Neural progenitor cell (in vitro differentiated cells): ENCODE measurements around the gene OXLD1. TPM values are rescaled to one million over a fixed set of nuclear protein-coding genes. Genes with fewer than 3 reads are reported as not detected.

Source experiments
- DNase-seq: peaks from one replicate; pipeline ENCODE4 v3.0.0-alpha.2; 2016; ENCODE audit warnings: low spot score
- H2AFZ ChIP-seq: fragments of 200-600 bp; sonication (generic); replicated peaks from 2 replicates; pipeline ENCODE4 v1.6.1; 2016; ENCODE audit warnings: antibody characterized with exemption
- H3F3A ChIP-seq: fragments of 200-600 bp; sonication (generic); 2 replicates; pipeline ENCODE4 v1.6.1; 2016; ENCODE audit warnings: antibody characterized with exemption, low read depth
- H3K27ac ChIP-seq: fragments of 200-600 bp; sonication (generic); 2 replicates; pipeline ENCODE4 v1.5.1; 2016; ENCODE audit warnings: mild to moderate bottlenecking
- H3K27me3 ChIP-seq: fragments of 200-600 bp; sonication (generic); 2 replicates; pipeline ENCODE4 v1.6.1; 2016; ENCODE audit warnings: mild to moderate bottlenecking, moderate library complexity
- H3K36me3 ChIP-seq: fragments of 200-600 bp; sonication (generic); 2 replicates; pipeline ENCODE4 v1.5.1; 2016
- H3K4me1 ChIP-seq: fragments of 200-600 bp; sonication (generic); 2 replicates; pipeline ENCODE4 v1.6.1; 2016; ENCODE audit warnings: mixed run types
- H3K4me2 ChIP-seq: fragments of 200-600 bp; sonication (generic); 2 replicates; pipeline ENCODE4 v1.6.1; 2016
- H3K4me3 ChIP-seq: fragments of 200-600 bp; sonication (generic); 2 replicates; pipeline ENCODE4 v1.5.1; 2016
- H3K79me2 ChIP-seq: fragments of 200-600 bp; sonication (generic); 2 replicates; pipeline ENCODE4 v1.6.1; 2016; ENCODE audit warnings: low read depth
- H3K9ac ChIP-seq: fragments of 200-600 bp; sonication (generic); 2 replicates; pipeline ENCODE4 v1.6.1; 2016
- H3K9me3 ChIP-seq: fragments of 200-600 bp; sonication (generic); 2 replicates; pipeline ENCODE4 v1.5.1; 2016; ENCODE audit warnings: low read depth
- H4K20me1 ChIP-seq: fragments of 200-600 bp; sonication (generic); 2 replicates; pipeline ENCODE4 v1.6.1; 2016; ENCODE audit warnings: low read depth
- H3K27ac Mint-ChIP-seq: 3 replicates; pipeline ENCODE4 v1.8.0; 2021; ENCODE audit warnings: mixed read lengths
- H3K27me3 Mint-ChIP-seq: 2 replicates; pipeline ENCODE4 v1.8.0; 2022; ENCODE audit warnings: low read depth, mild to moderate bottlenecking, inconsistent platforms, moderate library complexity, mixed read lengths; ENCODE audit not compliant: insufficient read depth
- H3K36me3 Mint-ChIP-seq: 3 replicates; pipeline ENCODE4 v1.8.0; 2021; ENCODE audit warnings: mixed read lengths
- H3K4me1 Mint-ChIP-seq: 3 replicates; pipeline ENCODE4 v1.8.0; 2021; ENCODE audit warnings: mixed read lengths
- H3K4me3 Mint-ChIP-seq: 3 replicates; pipeline ENCODE4 v1.8.0; 2021; ENCODE audit warnings: mild to moderate bottlenecking, moderate library complexity, mixed read lengths
- H3K9me3 Mint-ChIP-seq: 3 replicates; pipeline ENCODE4 v1.8.0; 2020; ENCODE audit warnings: mixed read lengths
- CTCF ChIP-seq: fragments of 200-600 bp; sonication (generic); IDR thresholded peaks from 2 replicates; pipeline ENCODE4 v1.5.1; 2017; ENCODE audit warnings: antibody characterized with exemption, mild to moderate bottlenecking
- EZH2 ChIP-seq: fragments of 200-600 bp; sonication (generic); IDR thresholded peaks from 2 replicates; pipeline ENCODE4 v1.6.1; 2017; ENCODE audit warnings: antibody characterized with exemption, mild to moderate bottlenecking, moderate library complexity
- EZH2phosphoT487 ChIP-seq: fragments of 200-600 bp; sonication (generic); IDR thresholded peaks from 2 replicates; pipeline ENCODE4 v1.6.1; 2017; ENCODE audit warnings: antibody characterized with exemption
- total RNA-seq: library from RNA; depleted of rRNA; stranded (reverse); fragments of >200 nt; gene quantifications from 2 replicates; pipeline ENCODE4 v1.2.3, GENCODE V29; 2015; ENCODE audit warnings: low replicate concordance

OXLD1 gene
- total RNA-seq, 1 donor from 2014 or later = 11.9 TPM

DNA sequence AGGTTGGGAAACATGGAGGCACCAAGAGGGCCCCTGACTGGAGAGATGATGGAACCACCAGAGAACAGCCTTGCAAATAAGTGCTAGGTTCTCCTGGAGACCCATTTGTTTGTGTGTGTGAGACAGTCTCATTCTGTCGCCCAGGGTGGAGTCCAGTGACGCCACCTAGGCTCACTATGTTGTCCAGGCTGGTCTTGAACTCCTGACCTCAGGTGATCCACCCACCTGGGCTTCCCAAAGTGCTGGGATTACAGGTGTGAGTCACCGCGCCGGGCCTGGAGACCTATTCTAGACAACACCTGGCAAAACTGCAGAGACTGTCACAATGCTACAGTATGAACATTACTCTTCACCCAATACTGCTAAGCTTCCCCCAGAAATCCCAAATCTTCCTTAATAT, 31.0 kb downstream of the OXLD1 start:
- Histone ChIP-seq H3K36me3 (no peaks in the 10 kb centered on the region), H3K4me3 (peak overlapping the region; percentile 87), H3K9ac (no peak overlapping the region), H3K27me3 (no peaks in the 10 kb centered on the region), H2AFZ (no peak overlapping the region), H4K20me1 (peaks cover 23% of the 10 kb centered on the region), H3K4me1 (peaks cover 8% of the 10 kb centered on the region), H3K27ac (no peak overlapping the region), H3K79me2 (peaks cover 63% of the 10 kb centered on the region), H3F3A (peaks cover 7% of the 10 kb centered on the region), H3K9me3 (no peaks in the 10 kb centered on the region), H3K4me2 (peak overlapping the region; percentile 97)
- H3K27me3 Mint-ChIP-seq = no peaks in the 10 kb centered on the region
- H3K4me3 Mint-ChIP-seq = peak overlapping the region; percentile 95
- no peak for TF ChIP-seq CTCF
- TF ChIP-seq EZH2phosphoT487 = no peak
- TF ChIP-seq EZH2 = no peak
- peaks cover 6% of the 10 kb centered on the region for H3K36me3 Mint-ChIP-seq
- H3K9me3 Mint-ChIP-seq = no peaks in the 10 kb centered on the region
- no peak for DNase-seq
- H3K27ac Mint-ChIP-seq = no peak overlapping the region
- H3K4me1 Mint-ChIP-seq = peaks cover 13% of the 10 kb centered on the region

DNA sequence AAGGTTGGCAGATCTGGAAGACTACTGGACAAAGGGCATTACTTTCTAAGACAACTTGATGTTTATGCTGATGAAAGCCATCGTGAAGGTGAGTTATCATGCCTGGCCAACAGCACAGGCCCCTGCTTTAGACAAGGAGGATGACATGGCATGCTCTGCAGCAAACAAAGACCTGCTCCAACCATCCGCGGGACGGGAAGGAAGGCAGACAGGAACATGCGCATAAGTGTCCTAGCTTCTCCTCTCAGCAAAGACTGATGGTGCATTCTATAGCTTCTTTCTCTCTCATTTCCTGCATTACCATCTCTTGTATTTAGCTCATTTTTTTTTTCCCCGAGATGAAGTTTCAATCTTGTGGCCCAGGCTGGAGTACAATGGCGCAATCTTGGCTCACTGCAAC, 34.9 kb downstream of the OXLD1 start:
- Histone ChIP-seq H3K9me3 (no peaks in the 10 kb centered on the region), H3K9ac (no peak overlapping the region), H3K4me2 (no peak overlapping the region), H3F3A (peaks cover 6% of the 10 kb centered on the region), H4K20me1 (peaks cover 22% of the 10 kb centered on the region), H3K4me1 (peaks cover 8% of the 10 kb centered on the region), H3K27me3 (no peaks in the 10 kb centered on the region), H3K36me3 (no peaks in the 10 kb centered on the region), H3K4me3 (no peak overlapping the region), H2AFZ (no peak overlapping the region), H3K27ac (no peak overlapping the region), H3K79me2 (peaks cover 65% of the 10 kb centered on the region)
- H3K4me3 Mint-ChIP-seq = no peak overlapping the region
- peaks cover 9% of the 10 kb centered on the region for H3K4me1 Mint-ChIP-seq
- DNase-seq = no peak
- no peaks in the 10 kb centered on the region for H3K9me3 Mint-ChIP-seq
- H3K27ac Mint-ChIP-seq = no peak overlapping the region
- TF ChIP-seq EZH2 (no peak), CTCF (no peak), EZH2phosphoT487 (no peak)
- no peaks in the 10 kb centered on the region for H3K27me3 Mint-ChIP-seq
- peaks cover 15% of the 10 kb centered on the region for H3K36me3 Mint-ChIP-seq

- Histone ChIP-seq H3K9me3 (no peaks in the 10 kb centered on the region), H3F3A (no peaks in the 10 kb centered on the region), H3K36me3 (no peaks in the 10 kb centered on the region), H3K27ac (no peak overlapping the region), H4K20me1 (peaks cover 10% of the 10 kb centered on the region), H3K4me1 (no peaks in the 10 kb centered on the region), H3K9ac (no peak overlapping the region), H2AFZ (no peak overlapping the region), H3K4me3 (no peak overlapping the region), H3K4me2 (no peak overlapping the region), H3K79me2 (peaks cover 54% of the 10 kb centered on the region), H3K27me3 (no peaks in the 10 kb centered on the region)
- Mint-ChIP-seq H3K27ac (no peak overlapping the region), H3K4me1 (no peaks in the 10 kb centered on the region), H3K36me3 (peaks cover 22% of the 10 kb centered on the region), H3K9me3 (no peaks in the 10 kb centered on the region), H3K27me3 (no peaks in the 10 kb centered on the region), H3K4me3 (no peak overlapping the region)
- TF ChIP-seq CTCF = no peak
- no peak for TF ChIP-seq EZH2phosphoT487
- no peak for TF ChIP-seq EZH2
- no peak for DNase-seq
Measured at GRCh38 chr17:81630274-81630673, 36.1 kb downstream of the OXLD1 start.
